ENCODE data around the gene NXPH4. TPM values are rescaled to one million over a fixed set of nuclear protein-coding genes. Genes with fewer than 3 reads are reported as not detected.

Gene NXPH4
- polyA plus RNA-seq, 1 experiment: 2.8 TPM

DNA sequence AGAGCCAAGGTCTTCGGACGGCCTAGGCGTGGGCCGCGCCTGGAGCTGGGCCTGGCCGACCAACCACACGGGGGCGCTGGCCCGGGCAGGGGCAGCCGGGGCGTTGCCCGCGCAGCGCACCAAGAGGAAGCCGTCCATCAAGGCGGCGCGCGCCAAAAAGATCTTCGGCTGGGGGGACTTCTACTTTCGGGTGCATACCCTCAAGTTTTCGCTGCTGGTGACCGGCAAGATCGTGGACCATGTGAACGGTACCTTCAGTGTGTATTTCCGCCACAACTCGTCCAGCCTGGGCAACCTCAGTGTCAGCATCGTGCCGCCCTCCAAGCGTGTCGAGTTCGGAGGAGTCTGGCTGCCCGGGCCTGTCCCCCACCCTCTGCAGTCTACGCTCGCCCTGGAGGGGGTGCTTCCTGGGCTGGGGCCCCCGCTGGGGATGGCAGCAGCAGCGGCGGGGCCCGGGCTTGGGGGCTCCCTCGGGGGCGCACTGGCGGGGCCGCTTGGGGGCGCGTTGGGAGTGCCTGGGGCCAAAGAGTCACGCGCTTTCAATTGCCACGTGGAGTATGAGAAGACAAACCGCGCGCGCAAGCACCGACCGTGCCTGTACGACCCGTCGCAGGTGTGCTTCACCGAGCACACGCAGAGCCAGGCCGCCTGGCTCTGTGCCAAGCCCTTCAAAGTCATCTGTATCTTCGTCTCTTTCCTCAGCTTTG lies 8.5 kb downstream of the NXPH4 start:
- Histone ChIP-seq H3K27me3 (ENCODE audit: control insufficient read depth, insufficient read depth, low read length) (peaks cover 7% of the 10 kb centered on the region), H3K4me3 (ENCODE audit: low read depth, low read length) (no peak overlapping the region), H3K36me3 (ENCODE audit: control insufficient read depth, insufficient read depth, low read length) (no peaks in the 10 kb centered on the region)
- ChIA-PET CTCF (interaction anchor here (0.6 to 12.2 kb wide), 4 partner anchors 11 to 28 kb away, joined by 3 to 235 read pairs (median 78); a partner anchor contains a TSS), POLR2A (no interaction called here)
- TF ChIP-seq, protein P1, sequence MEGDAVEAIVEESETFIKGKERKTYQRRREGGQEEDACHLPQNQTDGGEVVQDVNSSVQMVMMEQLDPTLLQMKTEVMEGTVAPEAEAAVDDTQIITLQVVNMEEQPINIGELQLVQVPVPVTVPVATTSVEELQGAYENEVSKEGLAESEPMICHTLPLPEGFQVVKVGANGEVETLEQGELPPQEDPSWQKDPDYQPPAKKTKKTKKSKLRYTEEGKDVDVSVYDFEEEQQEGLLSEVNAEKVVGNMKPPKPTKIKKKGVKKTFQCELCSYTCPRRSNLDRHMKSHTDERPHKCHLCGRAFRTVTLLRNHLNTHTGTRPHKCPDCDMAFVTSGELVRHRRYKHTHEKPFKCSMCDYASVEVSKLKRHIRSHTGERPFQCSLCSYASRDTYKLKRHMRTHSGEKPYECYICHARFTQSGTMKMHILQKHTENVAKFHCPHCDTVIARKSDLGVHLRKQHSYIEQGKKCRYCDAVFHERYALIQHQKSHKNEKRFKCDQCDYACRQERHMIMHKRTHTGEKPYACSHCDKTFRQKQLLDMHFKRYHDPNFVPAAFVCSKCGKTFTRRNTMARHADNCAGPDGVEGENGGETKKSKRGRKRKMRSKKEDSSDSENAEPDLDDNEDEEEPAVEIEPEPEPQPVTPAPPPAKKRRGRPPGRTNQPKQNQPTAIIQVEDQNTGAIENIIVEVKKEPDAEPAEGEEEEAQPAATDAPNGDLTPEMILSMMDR (IDR thresholded peaks at IDR 0.05; ENCODE audit: insufficient read depth, low read depth, low read length): peak; percentile 13; the same call in 1 of the 2 replicates
- no peak for DNase-seq (ENCODE audit: low read depth)

DNA sequence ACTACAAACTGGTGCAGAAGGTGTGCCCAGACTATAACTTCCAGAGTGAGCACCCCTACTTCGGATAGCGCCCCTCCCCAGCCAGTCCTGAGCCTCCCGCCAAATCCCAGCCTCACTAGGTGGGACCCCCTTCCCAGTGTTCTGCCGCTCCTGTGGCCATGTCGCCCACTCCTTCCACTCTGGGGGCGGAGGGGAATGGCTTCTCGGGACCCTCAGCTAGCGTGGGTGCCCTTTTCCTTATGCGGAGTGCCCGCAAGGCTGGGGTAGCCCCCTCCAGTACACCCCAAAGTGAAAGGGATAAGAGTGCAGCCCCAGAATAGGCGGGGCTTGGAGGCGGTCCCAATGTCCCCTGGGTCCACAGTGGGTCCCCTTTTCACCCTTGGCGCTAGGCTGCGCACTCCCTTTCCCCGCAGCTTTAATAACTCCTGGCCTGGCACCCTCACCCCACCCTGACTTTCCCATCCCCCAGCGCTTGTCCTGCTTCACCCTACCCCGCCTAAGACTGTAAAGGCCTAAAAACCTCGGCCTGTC lies 9.2 kb downstream of the NXPH4 start:
- TF ChIP-seq, protein P1 (IDR thresholded peaks at IDR 0.05; ENCODE audit: insufficient read depth, low read depth, low read length): no peak
- no peak for DNase-seq (ENCODE audit: low read depth)
- CTCF ChIA-PET: interaction anchor here (0.6 to 12.2 kb wide), 3 partner anchors 12 to 28 kb away, joined by 3 to 235 read pairs (median 135); a partner anchor contains a TSS
- Histone ChIP-seq H3K36me3 (ENCODE audit: control insufficient read depth, insufficient read depth, low read length) (no peaks in the 10 kb centered on the region), H3K27me3 (ENCODE audit: control insufficient read depth, insufficient read depth, low read length) (peaks cover 3% of the 10 kb centered on the region), H3K4me3 (ENCODE audit: low read depth, low read length) (no peak overlapping the region)
- POLR2A ChIA-PET: no interaction called here

DNA sequence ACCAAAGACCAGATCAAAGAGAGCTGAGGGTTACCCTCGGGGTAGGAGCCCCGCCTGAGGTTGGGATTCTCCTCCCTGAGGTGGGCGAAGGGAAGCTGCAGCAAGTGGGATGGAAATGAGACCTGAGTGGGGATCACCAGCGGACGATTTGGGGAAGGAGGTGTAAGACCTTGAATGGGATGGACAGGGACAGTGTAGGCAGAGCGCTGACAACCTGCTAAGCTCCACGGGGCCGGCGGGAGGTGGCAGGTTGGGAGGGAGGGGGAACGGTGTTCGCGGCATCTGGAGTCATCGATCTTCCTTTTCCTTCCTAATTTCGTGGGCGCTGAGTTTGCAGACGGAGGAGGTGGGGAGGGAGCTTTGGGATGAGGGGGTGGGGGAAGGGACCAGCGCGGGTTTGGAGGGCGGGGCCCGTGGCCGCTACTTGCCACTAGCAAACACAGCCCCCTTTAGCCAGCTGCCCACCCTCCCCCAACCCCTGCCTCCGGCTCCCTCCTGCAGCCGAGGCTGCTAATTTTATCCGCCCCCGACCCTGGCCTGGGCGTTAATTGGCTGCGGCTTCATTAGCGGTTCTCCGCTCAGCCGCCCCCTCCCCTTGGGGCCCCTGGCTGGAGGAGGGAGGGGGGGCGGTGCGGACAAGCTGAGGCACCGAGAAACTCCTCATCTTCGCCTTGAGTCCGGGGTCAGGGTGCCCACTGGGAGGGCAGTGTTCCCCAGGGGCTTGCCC lies 10.2 kb downstream of the NXPH4 start:
- ChIA-PET CTCF (interaction anchor here (0.6 to 12.2 kb wide), 6 partner anchors 10 to 139 kb away, joined by 3 to 235 read pairs (median 4); partner anchors contain the start of gene NXPH4), POLR2A (no interaction called here)
- Histone ChIP-seq H3K36me3 (ENCODE audit: control insufficient read depth, insufficient read depth, low read length) (peaks cover 4% of the 10 kb centered on the region), H3K4me3 (ENCODE audit: low read depth, low read length) (no peak overlapping the region), H3K27me3 (ENCODE audit: control insufficient read depth, insufficient read depth, low read length) (no peaks in the 10 kb centered on the region; the same call in 1 of the 2 replicates)
- TF ChIP-seq, protein P1 (IDR thresholded peaks at IDR 0.05; ENCODE audit: insufficient read depth, low read depth, low read length): no peak
- DNase-seq (ENCODE audit: low read depth): no peak

DNA sequence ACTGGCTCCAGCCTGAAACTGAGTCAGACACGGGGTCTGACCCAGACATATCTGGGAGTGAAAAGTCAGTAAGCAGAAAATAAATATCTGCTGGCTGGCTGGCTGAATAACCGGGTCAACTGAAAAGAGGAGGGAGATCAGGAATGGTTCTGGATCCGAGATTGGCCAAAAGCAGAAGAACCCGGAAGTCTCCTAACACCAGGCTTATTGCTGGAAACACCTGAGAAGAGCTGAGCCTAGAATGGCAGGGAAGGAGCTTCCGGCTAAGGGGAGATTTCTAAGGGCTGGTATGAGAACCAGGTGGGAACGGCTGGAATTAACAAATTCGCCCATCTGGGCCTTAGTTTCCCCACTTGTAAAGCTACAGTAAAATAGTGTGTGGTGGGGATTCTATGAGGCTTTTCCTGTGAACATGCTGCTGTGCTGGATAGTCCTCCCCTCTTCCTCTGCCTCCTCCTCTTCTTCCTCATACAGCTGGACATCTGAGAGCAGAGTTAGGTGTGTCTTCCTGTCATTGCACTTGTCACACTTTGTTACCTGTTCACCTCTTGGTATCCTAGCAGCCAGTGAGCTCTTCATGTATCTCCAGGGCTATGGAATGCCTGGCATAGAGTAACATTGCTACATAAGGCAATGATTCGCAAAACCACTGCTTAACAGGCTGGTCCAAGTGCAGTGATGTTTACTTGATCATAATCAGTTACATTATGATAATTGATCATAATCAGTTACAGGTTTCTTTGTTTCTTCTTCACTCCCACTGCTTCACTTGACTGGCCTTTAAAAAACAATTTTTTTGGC lies 10.9 kb downstream of the NXPH4 start:
- no peak for DNase-seq (ENCODE audit: low read depth)
- POLR2A ChIA-PET: no interaction called here
- peaks cover 12% of the 10 kb centered on the region for H3K36me3 ChIP-seq (ENCODE audit: control insufficient read depth, insufficient read depth, low read length)

More for the DNA sequence above, 10.9 kb downstream of the NXPH4 start:
- no peaks in the 10 kb centered on the region for H3K27me3 ChIP-seq (ENCODE audit: control insufficient read depth, insufficient read depth, low read length)
- no peak overlapping the region for H3K4me3 ChIP-seq (ENCODE audit: low read depth, low read length)
- CTCF ChIA-PET: interaction anchor here (1.0 to 12.2 kb wide), 5 partner anchors 10 to 140 kb away, joined by 3 to 235 read pairs (median 5); partner anchors contain the start of gene NXPH4
- TF ChIP-seq, protein P1 (IDR thresholded peaks at IDR 0.05; ENCODE audit: insufficient read depth, low read depth, low read length): no peak

Data from BJ (cell line).